ENCODE data around the gene MYO1H. TPM values are rescaled to one million over a fixed set of nuclear protein-coding genes. Genes with fewer than 3 reads are reported as not detected.

The MYO1H gene, protein sequence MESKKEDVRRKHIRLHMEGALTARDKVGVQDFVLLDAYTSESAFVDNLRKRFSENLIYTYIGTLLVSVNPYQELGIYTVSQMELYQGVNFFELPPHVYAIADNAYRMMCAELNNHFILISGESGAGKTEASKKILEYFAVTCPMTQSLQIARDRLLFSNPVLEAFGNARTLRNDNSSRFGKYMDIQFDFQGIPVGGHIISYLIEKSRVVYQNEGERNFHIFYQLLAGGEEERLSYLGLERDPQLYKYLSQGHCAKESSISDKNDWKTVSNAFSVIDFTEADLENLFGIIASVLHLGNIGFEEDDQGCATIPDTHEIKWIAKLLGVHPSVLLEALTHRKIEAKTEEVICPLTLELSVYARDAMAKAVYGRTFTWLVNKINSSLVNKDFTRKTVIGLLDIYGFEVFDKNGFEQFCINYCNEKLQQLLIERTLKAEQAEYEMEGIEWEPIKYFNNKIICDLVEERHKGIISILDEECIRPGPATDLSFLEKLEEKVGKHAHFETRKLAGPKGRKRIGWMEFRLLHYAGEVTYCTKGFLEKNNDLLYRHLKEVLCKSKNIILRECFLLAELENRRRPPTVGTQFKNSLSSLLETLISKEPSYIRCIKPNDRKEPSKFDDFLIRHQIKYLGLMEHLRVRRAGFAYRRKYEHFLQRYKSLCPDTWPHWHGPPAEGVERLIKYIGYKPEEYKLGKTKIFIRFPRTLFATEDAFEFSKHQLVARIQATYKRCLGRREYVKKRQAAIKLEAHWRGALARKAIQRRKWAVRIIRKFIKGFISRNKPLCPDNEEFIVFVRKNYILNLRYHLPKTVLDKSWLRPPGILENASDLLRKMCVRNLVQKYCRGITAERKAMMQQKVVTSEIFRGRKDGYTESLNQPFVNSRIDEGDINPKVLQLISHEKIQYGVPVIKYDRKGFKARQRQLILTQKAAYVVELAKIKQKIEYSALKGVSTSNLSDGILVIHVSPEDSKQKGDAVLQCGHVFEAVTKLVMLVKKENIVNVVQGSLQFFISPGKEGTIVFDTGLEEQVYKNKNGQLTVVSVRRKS
- under 1 TPM in 3 of 4 donors, not detected in 1; 0.13 to 0.88 (median 0.67) TPM for total RNA-seq

DNA sequence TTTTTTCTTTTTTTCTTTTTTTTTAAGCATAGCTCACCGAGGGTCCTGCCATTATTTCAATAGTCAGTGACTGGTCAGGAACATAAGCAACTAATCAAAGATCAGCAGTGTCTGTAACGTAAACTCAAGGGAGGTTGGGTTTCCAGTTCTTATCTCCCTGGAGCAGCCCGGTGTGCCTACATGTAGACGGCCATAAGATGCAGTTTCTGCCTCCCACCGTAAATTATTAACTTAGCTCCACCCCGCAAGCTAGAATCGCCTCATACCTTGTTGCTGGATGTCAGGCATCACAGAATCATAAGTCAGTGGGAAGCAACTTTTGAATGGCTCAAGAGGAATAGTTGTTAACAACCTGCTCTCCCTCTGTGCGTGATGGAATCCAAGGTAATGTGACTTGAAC is at the start of gene MYO1H:
TSS of gene MYO1H (plus strand) at position 312 of the 400 bp plus-strand sequence. CDS start at position 373, 61 bp downstream.
- Histone ChIP-seq H3K27ac (no peak within 1 kb of the TSS), H3K36me3 (no peaks in the 10 kb centered on the region), H3K4me3 (replicated peaks in 1 of 3) (no peak within 1 kb of the TSS), H3K4me1 (no peaks in the 10 kb centered on the region), H3K9me3 (no peaks in the 10 kb centered on the region), H3K27me3 (no peaks in the 10 kb centered on the region)
- WGBS, 2 donors: 91 to 94% methylated on average over 8 of the region's 8 CpGs
- no peak for DNase-seq
- no peak for TF ChIP-seq POLR2A (IDR thresholded peaks at IDR 0.05)
- TF ChIP-seq, protein P1, sequence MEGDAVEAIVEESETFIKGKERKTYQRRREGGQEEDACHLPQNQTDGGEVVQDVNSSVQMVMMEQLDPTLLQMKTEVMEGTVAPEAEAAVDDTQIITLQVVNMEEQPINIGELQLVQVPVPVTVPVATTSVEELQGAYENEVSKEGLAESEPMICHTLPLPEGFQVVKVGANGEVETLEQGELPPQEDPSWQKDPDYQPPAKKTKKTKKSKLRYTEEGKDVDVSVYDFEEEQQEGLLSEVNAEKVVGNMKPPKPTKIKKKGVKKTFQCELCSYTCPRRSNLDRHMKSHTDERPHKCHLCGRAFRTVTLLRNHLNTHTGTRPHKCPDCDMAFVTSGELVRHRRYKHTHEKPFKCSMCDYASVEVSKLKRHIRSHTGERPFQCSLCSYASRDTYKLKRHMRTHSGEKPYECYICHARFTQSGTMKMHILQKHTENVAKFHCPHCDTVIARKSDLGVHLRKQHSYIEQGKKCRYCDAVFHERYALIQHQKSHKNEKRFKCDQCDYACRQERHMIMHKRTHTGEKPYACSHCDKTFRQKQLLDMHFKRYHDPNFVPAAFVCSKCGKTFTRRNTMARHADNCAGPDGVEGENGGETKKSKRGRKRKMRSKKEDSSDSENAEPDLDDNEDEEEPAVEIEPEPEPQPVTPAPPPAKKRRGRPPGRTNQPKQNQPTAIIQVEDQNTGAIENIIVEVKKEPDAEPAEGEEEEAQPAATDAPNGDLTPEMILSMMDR (IDR thresholded peaks at IDR 0.05): no peak
- intact Hi-C loops (cut with DNase I): no loop called here

DNA sequence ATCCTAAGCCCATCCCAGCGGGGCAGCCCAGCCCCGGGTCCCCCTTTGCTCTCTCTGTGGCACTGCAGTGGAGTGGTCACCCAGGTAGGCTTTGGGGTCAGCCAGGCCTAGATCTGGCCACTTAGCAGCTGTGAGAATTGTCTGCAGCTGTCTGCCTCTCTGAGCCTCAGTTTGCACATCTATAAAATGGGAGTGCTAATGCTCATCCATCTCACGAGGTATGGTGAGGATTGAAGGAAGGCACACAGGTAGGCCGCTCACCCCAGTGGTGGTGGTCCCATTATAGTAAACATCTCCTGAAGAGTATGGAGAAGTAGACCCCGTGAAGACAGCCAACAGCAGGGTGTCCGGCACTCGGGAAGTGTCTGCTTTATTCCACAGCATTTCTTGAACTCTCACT is 47.9 kb upstream of the MYO1H start:
- Histone ChIP-seq H3K27me3 (no peaks in the 10 kb centered on the region), H3K36me3 (no peaks in the 10 kb centered on the region), H3K27ac (no peak overlapping the region), H3K4me1 (no peaks in the 10 kb centered on the region), H3K4me3 (replicated peaks in 1 of 3) (no peak overlapping the region), H3K9me3 (no peaks in the 10 kb centered on the region)
- TF ChIP-seq, protein P1 (IDR thresholded peaks at IDR 0.05): no peak
- no peak for TF ChIP-seq POLR2A (IDR thresholded peaks at IDR 0.05)
- intact Hi-C loops (cut with DNase I): no loop called here
- WGBS, 2 donors: 91 to 92% methylated on average over 6 to 7 of the region's 7 CpGs
- DNase-seq: no peak

DNA sequence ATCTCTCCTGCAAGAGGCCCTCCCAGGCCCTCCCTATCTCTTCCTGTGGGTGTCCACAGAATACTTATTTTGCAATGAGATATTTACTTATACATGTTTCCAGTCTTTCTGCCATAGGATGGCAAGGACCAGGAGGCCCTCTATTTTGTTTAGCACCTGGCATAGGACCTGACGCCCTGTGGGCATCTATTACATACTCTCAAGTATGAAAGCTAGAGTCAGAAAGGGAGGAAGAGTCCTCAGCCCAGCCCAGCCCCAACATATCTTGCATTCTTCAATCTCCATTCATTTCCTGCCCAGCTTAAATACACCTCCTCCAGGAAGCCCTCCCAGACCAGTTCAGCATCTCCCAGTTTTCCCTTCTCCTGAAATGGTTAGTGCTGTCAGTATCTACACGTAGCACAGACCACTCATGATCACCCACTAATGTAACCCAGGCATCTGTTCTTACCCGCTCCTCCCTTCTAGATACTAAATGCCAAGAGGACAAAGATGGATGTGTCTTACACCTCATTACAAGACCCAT is 46.0 kb upstream of the MYO1H start:
- no peak for DNase-seq
- Histone ChIP-seq H3K4me1 (no peaks in the 10 kb centered on the region), H3K9me3 (no peaks in the 10 kb centered on the region), H3K27me3 (no peaks in the 10 kb centered on the region), H3K4me3 (replicated peaks in 1 of 3) (no peak overlapping the region), H3K27ac (no peak overlapping the region), H3K36me3 (no peaks in the 10 kb centered on the region)
- 81 to 85% methylated on average over 3 of the region's 3 CpGs for WGBS, 2 donors
- intact Hi-C loops (cut with DNase I): no loop called here
- TF ChIP-seq, protein P1 (IDR thresholded peaks at IDR 0.05): no peak
- no peak for TF ChIP-seq POLR2A (IDR thresholded peaks at IDR 0.05)

DNA sequence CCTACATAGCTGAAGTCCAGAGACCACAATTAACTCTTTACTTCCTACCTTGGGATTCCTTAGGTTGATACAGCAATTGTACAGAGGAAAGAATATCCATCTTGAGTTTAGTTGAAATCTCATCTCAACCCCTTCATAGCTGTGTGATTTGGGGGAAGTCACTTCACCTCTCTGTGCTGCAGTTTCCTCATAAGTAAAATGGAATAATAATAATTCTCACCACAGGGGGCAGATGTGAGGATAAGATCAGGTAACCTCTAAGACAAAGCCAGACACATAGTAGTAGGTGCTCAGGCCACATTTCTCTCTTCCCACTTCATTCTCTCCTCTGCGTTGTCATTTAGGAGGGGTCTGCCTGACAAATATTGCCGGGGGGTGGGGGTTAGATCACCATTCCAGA is 45.3 kb upstream of the MYO1H start:
- intact Hi-C loops (cut with DNase I): no loop called here

More for the DNA sequence above, 45.3 kb upstream of the MYO1H start:
- Histone ChIP-seq H3K36me3 (no peaks in the 10 kb centered on the region), H3K4me1 (no peaks in the 10 kb centered on the region), H3K27me3 (no peaks in the 10 kb centered on the region), H3K9me3 (no peaks in the 10 kb centered on the region), H3K4me3 (replicated peaks in 1 of 3) (no peak overlapping the region), H3K27ac (no peak overlapping the region)
- TF ChIP-seq, protein P1 (IDR thresholded peaks at IDR 0.05): no peak
- no peak for TF ChIP-seq POLR2A (IDR thresholded peaks at IDR 0.05)
- no peak for DNase-seq
- WGBS, 2 donors: 68 to 87% methylated on average over 2 of the region's 2 CpGs
